ENCODE data around the gene IPCEF1.
"Not testable (repeated sequence)": the region's sequence is repeated elsewhere in the genome, so short reads cannot be mapped to it uniquely, and the experiment has no call there.

The IPCEF1 gene

GRCh38 chr6:154343473-154344308 is 12.9 kb downstream of the IPCEF1 start:
- no peak overlapping the region for H3K4me3 ChIP-seq (ENCODE audit: low read depth, low read length)
- peak; percentile 69 for DNase-seq (ENCODE audit: low read depth)
- TF ChIP-seq CTCF (conservative IDR thresholded peaks at IDR 0.05; ENCODE audit: low read depth, low read length) = peak; percentile 65

- DNase-seq (ENCODE audit: low read depth) = no peak
- H3K4me3 ChIP-seq (ENCODE audit: low read depth, low read length) = no peak overlapping the region
- no peak for TF ChIP-seq CTCF (conservative IDR thresholded peaks at IDR 0.05; ENCODE audit: low read depth, low read length)
These were observed 14.7 kb downstream of the IPCEF1 start for GRCh38 chr6:154341871-154342270.

- H3K4me3 ChIP-seq (ENCODE audit: low read depth, low read length) = no peak overlapping the region
- no peak for TF ChIP-seq CTCF (conservative IDR thresholded peaks at IDR 0.05; ENCODE audit: low read depth, low read length)
- DNase-seq (ENCODE audit: low read depth) = no peak
These were observed 15.3 kb downstream of the IPCEF1 start for GRCh38 chr6:154341336-154341735.

GRCh38 chr6:154337406-154338005 is 19.1 kb downstream of the IPCEF1 start:
- no peak for DNase-seq (ENCODE audit: low read depth)
- no peak for TF ChIP-seq CTCF (conservative IDR thresholded peaks at IDR 0.05; ENCODE audit: low read depth, low read length)
- no peak overlapping the region for H3K4me3 ChIP-seq (ENCODE audit: low read depth, low read length)

GRCh38 chr6:154334147-154334546 is 22.5 kb downstream of the IPCEF1 start:
- DNase-seq (ENCODE audit: low read depth); H3K4me3 ChIP-seq (ENCODE audit: low read depth, low read length): not testable (repeated sequence)

- no peak for DNase-seq (ENCODE audit: low read depth)
- H3K4me3 ChIP-seq (ENCODE audit: low read depth, low read length) = no peak overlapping the region
- no peak for TF ChIP-seq CTCF (conservative IDR thresholded peaks at IDR 0.05; ENCODE audit: low read depth, low read length)
These were observed 24.9 kb downstream of the IPCEF1 start for GRCh38 chr6:154331750-154332149.

- TF ChIP-seq CTCF (conservative IDR thresholded peaks at IDR 0.05; ENCODE audit: low read depth, low read length) = no peak
- no peak overlapping the region for H3K4me3 ChIP-seq (ENCODE audit: low read depth, low read length)
- DNase-seq (ENCODE audit: low read depth) = no peak
These were observed 27.0 kb downstream of the IPCEF1 start for GRCh38 chr6:154329350-154330170.

GRCh38 chr6:154327313-154327712 is 29.3 kb downstream of the IPCEF1 start:
- DNase-seq (ENCODE audit: low read depth); H3K4me3 ChIP-seq (ENCODE audit: low read depth, low read length): not testable (repeated sequence)
